DMS 273 (cell line): ENCODE measurements around the gene ASB7.
A peak's percentile ranks its signal among the peaks of the same experiment; 100 is the strongest.

ENCODE experiments used
- DNase-seq: peaks from one replicate; lab custom pipeline; 2025; ENCODE audit not compliant: unreplicated experiment; lab: John Stamatoyannopoulos, UW

ASB7 gene

GRCh38 chr15:100596792-100597191 lies 5.6 kb upstream of the ASB7 start:
- DNase-seq = no peak

GRCh38 chr15:100597862-100598261 lies 4.5 kb upstream of the ASB7 start:
- no peak for DNase-seq

DNA sequence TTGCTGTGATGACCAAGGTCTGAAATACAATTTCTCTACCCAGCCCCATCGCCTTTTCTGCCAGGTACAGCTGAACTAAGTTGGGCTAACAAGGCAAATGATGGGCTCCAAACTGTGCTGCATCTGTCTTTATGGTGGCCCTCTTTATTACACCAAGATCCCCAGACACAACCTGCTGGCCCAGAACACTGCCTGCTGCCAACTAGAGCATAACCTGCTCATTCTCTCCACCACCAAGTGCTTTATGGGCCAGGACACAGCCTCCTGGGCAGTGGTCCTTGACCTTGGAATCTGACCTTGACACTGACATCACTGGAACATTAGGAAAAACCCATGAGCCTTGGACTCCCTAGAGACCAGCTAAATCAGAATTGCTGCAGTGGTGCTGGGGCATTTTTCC lies 3.7 kb upstream of the ASB7 start:
- no peak for DNase-seq

GRCh38 chr15:100601163-100601562 lies 1.2 kb upstream of the ASB7 start:
- peak; percentile 28 for DNase-seq

- DNase-seq = peak; percentile 67
Measured at GRCh38 chr15:100601617-100602063, 749 bp upstream of the ASB7 start.

GRCh38 chr15:100602823-100603393 lies 519 bp downstream of the ASB7 start:
- DNase-seq = peak; percentile 63

DNA sequence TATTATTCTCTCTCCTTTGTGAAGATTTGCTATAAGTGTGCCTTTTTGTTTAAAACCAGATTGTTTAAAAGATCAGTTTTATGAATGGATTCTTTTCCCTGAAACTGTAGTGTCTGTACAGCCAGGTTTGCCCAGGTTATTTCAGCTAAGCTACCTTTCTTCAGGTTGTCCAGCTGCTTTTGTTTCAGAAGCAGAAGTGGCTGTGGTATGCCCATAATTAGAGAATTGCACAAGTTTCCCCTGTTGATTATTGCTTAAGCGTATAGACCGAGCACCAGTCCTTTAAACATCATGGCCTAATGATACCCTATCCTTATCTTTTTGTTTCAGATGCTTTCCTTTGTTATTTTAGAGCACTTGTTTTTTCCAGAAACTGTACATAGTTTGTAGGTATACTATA lies 10.2 kb downstream of the ASB7 start:
- no peak for DNase-seq

GRCh38 chr15:100613208-100613607 lies 10.8 kb downstream of the ASB7 start:
- no peak for DNase-seq

- DNase-seq = no peak
Measured at GRCh38 chr15:100614336-100614735, 11.9 kb downstream of the ASB7 start.

DNA sequence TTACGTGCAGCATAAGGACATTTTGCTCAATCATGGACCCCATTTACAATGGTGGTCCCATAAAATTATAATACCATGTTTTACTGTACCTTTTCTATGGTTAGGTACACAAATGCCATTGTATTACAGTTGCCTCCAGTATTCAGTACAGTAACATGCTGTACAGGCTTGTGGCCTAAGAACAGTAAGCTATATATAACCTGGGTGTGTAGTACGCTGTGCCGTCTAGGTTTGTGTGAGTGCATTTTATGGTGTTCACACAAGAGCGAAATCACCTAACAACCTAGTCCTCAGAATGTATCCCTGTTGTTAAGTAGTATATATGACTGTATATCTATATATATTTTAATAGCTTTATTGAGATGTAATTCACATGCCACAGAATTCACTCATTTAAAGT lies 12.5 kb downstream of the ASB7 start:
- no peak for DNase-seq

DNA sequence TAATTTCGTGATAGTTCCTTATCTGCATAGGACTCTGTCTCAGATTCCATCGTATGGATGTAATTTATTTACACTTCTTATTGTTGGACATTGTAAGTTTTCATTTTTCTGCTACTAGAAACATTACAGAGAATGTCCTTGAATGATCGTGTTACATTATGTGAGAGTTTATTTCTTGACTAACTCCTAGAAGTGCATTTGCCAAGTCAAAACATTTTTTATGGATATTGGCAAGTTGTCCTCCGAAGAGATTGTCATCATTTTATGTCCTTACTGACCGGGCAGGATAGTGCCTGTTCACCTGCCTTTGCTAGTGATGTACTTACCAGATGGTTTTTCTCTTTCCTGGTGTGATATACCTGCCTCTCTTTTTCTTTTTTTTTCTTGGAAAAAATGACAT lies 13.4 kb downstream of the ASB7 start:
- DNase-seq = no peak

- DNase-seq = no peak
Measured at GRCh38 chr15:100616700-100617099, 14.3 kb downstream of the ASB7 start.

DNA sequence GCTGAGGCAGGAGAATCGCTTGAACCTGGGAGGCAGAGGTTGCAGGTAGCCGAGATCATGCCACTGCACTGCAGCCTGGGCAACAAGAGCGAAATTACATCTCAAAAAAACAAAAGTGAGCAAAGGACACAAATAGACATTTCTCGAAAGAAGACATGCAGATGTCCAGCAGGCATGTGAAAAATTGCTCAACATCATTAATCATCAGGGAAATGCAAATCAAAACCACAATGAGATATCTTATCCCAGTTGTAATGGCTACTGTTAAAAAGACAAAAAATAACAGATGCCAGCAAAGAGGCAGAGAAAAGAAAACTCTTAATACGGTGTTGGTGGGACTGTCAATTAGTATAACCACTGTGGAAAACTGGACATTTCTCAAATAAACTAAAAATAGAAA lies 20.9 kb downstream of the ASB7 start:
- DNase-seq = no peak

GRCh38 chr15:100627789-100628395 lies 25.5 kb downstream of the ASB7 start:
- peak; percentile 68 for DNase-seq

GRCh38 chr15:100628746-100629145 lies 26.4 kb downstream of the ASB7 start:
- no peak for DNase-seq

GRCh38 chr15:100631831-100632230 lies 29.4 kb downstream of the ASB7 start:
- no peak for DNase-seq

- no peak for DNase-seq
Measured at GRCh38 chr15:100633763-100634075, 31.3 kb downstream of the ASB7 start.

DNA sequence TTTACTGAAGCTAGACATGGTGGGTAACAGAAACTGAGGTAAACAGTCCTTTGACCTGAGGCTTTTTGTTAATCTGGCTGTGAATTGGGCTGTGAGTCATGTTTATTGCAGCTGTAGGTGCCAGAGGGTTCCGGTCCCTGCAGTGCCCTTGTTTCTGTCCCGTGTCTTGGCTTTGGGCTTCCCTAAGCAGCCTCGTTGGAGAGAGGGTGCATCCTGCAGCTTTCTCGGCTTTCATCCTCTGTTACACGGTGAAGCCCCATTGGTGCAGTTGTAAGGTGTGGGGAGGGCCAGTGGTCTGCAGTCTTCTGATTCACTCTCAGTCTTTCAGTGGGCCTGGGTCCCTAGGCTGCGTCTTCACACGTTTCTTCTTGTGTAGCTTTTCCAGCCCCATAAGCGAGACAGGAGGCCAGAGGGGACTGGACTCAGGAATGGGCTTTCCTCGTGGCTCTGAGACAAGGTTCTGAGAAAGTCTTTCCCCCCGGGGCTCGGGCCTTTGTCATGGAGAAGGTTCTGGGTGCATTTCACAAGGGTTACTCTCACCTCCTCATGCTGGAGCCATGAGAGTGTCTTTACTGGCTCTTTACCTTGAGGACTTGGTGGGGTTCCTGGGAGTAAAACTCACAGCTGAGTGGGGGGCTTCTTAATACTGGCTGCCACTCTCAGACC lies 33.1 kb downstream of the ASB7 start:
- no peak for DNase-seq

GRCh38 chr15:100638177-100638730 lies 35.9 kb downstream of the ASB7 start:
- no peak for DNase-seq

DNA sequence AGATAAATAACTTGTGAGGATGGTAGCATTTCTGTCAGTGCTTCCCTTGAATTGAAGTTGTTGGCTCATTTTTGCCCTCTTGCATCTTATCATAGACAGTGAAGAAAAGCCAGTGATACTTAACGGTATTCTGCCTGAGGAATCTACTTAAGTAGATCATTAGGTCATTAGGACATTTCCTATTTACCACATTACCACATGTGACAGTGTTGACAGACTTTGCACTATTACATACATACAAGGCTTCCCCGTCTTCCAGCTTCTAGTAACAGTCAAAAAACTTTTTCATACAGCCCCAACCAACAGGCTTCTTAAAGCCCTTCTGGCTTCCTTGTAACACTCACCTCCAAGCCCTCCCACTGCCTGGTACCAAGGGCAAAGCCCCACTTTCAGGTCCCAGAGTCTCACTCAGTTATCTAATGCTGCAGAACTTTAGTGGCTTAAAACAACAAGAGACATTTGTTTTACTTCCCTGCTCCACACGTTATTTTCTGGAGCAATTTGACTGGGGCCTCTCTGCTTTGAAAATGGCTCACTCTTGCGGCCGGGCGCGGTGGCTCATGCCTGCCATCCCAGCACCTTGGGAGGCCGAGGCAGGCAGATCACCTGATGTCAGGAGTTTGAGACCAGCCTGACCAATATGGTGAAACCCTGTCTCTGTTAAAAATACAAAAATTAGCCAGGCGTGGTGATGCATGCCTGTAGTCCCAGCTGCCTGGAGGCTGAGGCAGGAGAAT lies 40.0 kb downstream of the ASB7 start:
- no peak for DNase-seq

GRCh38 chr15:100642950-100643338 lies 40.6 kb downstream of the ASB7 start:
- no peak for DNase-seq

DNA sequence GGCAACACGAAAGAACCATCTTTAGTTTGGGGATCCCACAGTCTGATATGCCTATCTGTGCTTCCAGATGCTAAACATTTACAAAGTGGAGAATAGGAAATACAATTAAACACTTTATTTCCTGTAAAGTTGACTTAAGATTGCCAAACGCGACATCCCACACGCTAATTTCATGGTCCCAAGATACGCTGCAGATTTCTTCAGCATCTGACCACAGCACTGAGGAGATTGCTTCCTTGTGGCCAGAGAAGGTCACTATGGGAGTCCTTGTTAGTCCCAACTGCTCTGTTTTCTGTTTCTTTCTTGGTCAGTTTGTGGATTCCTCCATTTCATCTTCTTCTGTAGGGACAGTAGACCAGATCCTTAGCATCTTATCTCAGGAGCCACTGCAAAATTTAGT lies 43.3 kb downstream of the ASB7 start:
- no peak for DNase-seq
